ENCODE results near the gene BTBD9. TPM values are rescaled to one million over a fixed set of nuclear protein-coding genes. Genes with fewer than 3 reads are reported as not detected.

Gene BTBD9
- total RNA-seq, 1 experiment from 2014 or later: 4.3 TPM

- Histone ChIP-seq H2AFZ (ENCODE audit: low read length) (no peak overlapping the region), H3K79me2 (ENCODE audit: low read length) (no peaks in the 10 kb centered on the region), H3K9me2 (replicated peaks; ENCODE audit: low read length) (no peaks in the 10 kb centered on the region), H3K9ac (ENCODE audit: low read length) (no peak overlapping the region), H3K36me3 (ENCODE audit: low read depth, low read length) (no peaks in the 10 kb centered on the region), H3K27ac (ENCODE audit: low read length) (no peak overlapping the region), H4K20me1 (ENCODE audit: low read length) (no peaks in the 10 kb centered on the region), H3K4me3 (ENCODE audit: low read length) (no peak overlapping the region), H3K4me2 (ENCODE audit: low read length) (no peak overlapping the region), H3K27me3 (ENCODE audit: low read length) (no peaks in the 10 kb centered on the region), H3K4me1 (ENCODE audit: insufficient read depth, low read length) (0 out of 2 replicates have a peak, but pooled peaks cover 5% of the 10 kb centered on the region), H3F3A (ENCODE audit: low read length, unreplicated experiment) (no peaks in the 10 kb centered on the region), H3K9me3 (ENCODE audit: low read length) (no peaks in the 10 kb centered on the region)
- no peak for TF ChIP-seq CTCF (conservative IDR thresholded peaks at IDR 0.05; ENCODE audit: low read depth, low read length)
- TF ChIP-seq EZH2phosphoT487 (IDR thresholded peaks at IDR 0.05; ENCODE audit: borderline replicate concordance, low read length): no peak
- no peak for TF ChIP-seq EZH2 (IDR thresholded peaks at IDR 0.05; ENCODE audit: low read length, unreplicated experiment)
- DNase-seq: no peak
- ChIA-PET POLR2A (ENCODE audit: unreplicated experiment) (no interaction called here), CTCF (no interaction called here)
- no TSS peak for BruUV-seq (replicated peaks)
- ATAC-seq: no peak
- intact Hi-C loops (cut with micrococcal nuclease): no loop called here
These were observed 224.3 kb downstream of the BTBD9 start for GRCh38 chr6:38415231-38416005.

- Histone ChIP-seq H2AFZ (ENCODE audit: low read length) (no peak overlapping the region), H4K20me1 (ENCODE audit: low read length) (no peaks in the 10 kb centered on the region), H3F3A (ENCODE audit: low read length, unreplicated experiment) (no peaks in the 10 kb centered on the region), H3K27ac (ENCODE audit: low read length) (no peak overlapping the region), H3K27me3 (ENCODE audit: low read length) (no peaks in the 10 kb centered on the region), H3K36me3 (ENCODE audit: low read depth, low read length) (no peaks in the 10 kb centered on the region), H3K79me2 (ENCODE audit: low read length) (no peaks in the 10 kb centered on the region), H3K4me3 (ENCODE audit: low read length) (no peak overlapping the region), H3K4me2 (ENCODE audit: low read length) (no peak overlapping the region), H3K9me2 (replicated peaks; ENCODE audit: low read length) (no peaks in the 10 kb centered on the region), H3K4me1 (ENCODE audit: insufficient read depth, low read length) (no peaks in the 10 kb centered on the region), H3K9me3 (ENCODE audit: low read length) (no peaks in the 10 kb centered on the region), H3K9ac (ENCODE audit: low read length) (no peak overlapping the region)
- POLR2A ChIA-PET (ENCODE audit: unreplicated experiment): no interaction called here
- no peak for DNase-seq
- no peak for ATAC-seq
- intact Hi-C loops (cut with micrococcal nuclease): no loop called here
- no TSS peak for BruUV-seq (replicated peaks)
- TF ChIP-seq CTCF (conservative IDR thresholded peaks at IDR 0.05; ENCODE audit: low read depth, low read length) (no peak), EZH2 (IDR thresholded peaks at IDR 0.05; ENCODE audit: low read length, unreplicated experiment) (no peak), EZH2phosphoT487 (IDR thresholded peaks at IDR 0.05; ENCODE audit: borderline replicate concordance, low read length) (no peak)
- CTCF ChIA-PET: no interaction called here
These were observed 226.5 kb downstream of the BTBD9 start for GRCh38 chr6:38413102-38413800.

- Histone ChIP-seq H3F3A (ENCODE audit: low read length, unreplicated experiment) (peaks cover 8% of the 10 kb centered on the region), H4K20me1 (ENCODE audit: low read length) (no peaks in the 10 kb centered on the region), H3K9me3 (ENCODE audit: low read length) (no peaks in the 10 kb centered on the region), H3K4me1 (ENCODE audit: insufficient read depth, low read length) (peaks cover 27% of the 10 kb centered on the region), H3K4me2 (ENCODE audit: low read length) (no peak overlapping the region), H3K4me3 (ENCODE audit: low read length) (no peak overlapping the region), H3K9me2 (replicated peaks; ENCODE audit: low read length) (no peaks in the 10 kb centered on the region), H3K27me3 (ENCODE audit: low read length) (no peaks in the 10 kb centered on the region), H3K79me2 (ENCODE audit: low read length) (no peaks in the 10 kb centered on the region), H3K27ac (ENCODE audit: low read length) (no peak overlapping the region), H3K9ac (ENCODE audit: low read length) (no peak overlapping the region), H2AFZ (ENCODE audit: low read length) (no peak overlapping the region), H3K36me3 (ENCODE audit: low read depth, low read length) (no peaks in the 10 kb centered on the region)
- TF ChIP-seq EZH2phosphoT487 (IDR thresholded peaks at IDR 0.05; ENCODE audit: borderline replicate concordance, low read length) (no peak), CTCF (conservative IDR thresholded peaks at IDR 0.05; ENCODE audit: low read depth, low read length) (no peak), EZH2 (IDR thresholded peaks at IDR 0.05; ENCODE audit: low read length, unreplicated experiment) (no peak)
- DNase-seq (no peak), ATAC-seq (no peak)
- CTCF ChIA-PET: no interaction called here
- intact Hi-C loops (cut with micrococcal nuclease): no loop called here
- POLR2A ChIA-PET (ENCODE audit: unreplicated experiment): no interaction called here
- no TSS peak for BruUV-seq (replicated peaks)
These were observed 232.5 kb downstream of the BTBD9 start for GRCh38 chr6:38407192-38407591.

Measured in PC-3 (cell line).